SJSA1 (cell line): Measurements from ENCODE around the gene RNF111. TPM values are rescaled to one million over a fixed set of nuclear protein-coding genes. Genes with fewer than 3 reads are reported as not detected.

Experiments used
- DNase-seq, 2 experiments: peaks; one replicate each; pipeline ENCODE4 v3.0.0-alpha.2; 2015 to 2020; ENCODE audit warnings: low spot score in 2 of 2, low read depth in 1 of 2
- H3K27ac ChIP-seq: fragments of 250-450 bp; sonication (Bioruptor Pico); 2 replicates; pipeline ENCODE4 v1.5.1; 2020; ENCODE audit warnings: mild to moderate bottlenecking, moderate library complexity
- H3K27me3 ChIP-seq: fragments of 250-450 bp; sonication (Bioruptor Pico); replicated peaks from 2 replicates; pipeline ENCODE4 v1.5.1; 2020; ENCODE audit warnings: mild to moderate bottlenecking, moderate library complexity
- H3K36me3 ChIP-seq: fragments of 250-450 bp; sonication (Bioruptor Pico); 2 replicates; pipeline ENCODE4 v1.5.1; 2020; ENCODE audit warnings: mild to moderate bottlenecking
- H3K4me1 ChIP-seq: fragments of 250-450 bp; sonication (Bioruptor Pico); replicated peaks from 2 replicates; pipeline ENCODE4 v1.6.1; 2021; ENCODE audit warnings: mild to moderate bottlenecking
- H3K4me3 ChIP-seq: fragments of 250-450 bp; sonication (Bioruptor Pico); 2 replicates; pipeline ENCODE4 v1.5.1; 2020; ENCODE audit warnings: mild to moderate bottlenecking
- H3K9me3 ChIP-seq: fragments of 250-450 bp; sonication (Bioruptor Pico); replicated peaks from 2 replicates; pipeline ENCODE4 v1.5.1; 2020; ENCODE audit warnings: mild to moderate bottlenecking
- total RNA-seq: library from RNA; depleted of rRNA; stranded (reverse); fragments of >200 nt; shearing (Covaris generic); gene quantifications from 2 replicates; pipeline ENCODE4 v1.2.3, GENCODE V29; 2014

Gene RNF111
- total RNA-seq, 1 experiment from 2014 or later: 17.7 TPM

DNA sequence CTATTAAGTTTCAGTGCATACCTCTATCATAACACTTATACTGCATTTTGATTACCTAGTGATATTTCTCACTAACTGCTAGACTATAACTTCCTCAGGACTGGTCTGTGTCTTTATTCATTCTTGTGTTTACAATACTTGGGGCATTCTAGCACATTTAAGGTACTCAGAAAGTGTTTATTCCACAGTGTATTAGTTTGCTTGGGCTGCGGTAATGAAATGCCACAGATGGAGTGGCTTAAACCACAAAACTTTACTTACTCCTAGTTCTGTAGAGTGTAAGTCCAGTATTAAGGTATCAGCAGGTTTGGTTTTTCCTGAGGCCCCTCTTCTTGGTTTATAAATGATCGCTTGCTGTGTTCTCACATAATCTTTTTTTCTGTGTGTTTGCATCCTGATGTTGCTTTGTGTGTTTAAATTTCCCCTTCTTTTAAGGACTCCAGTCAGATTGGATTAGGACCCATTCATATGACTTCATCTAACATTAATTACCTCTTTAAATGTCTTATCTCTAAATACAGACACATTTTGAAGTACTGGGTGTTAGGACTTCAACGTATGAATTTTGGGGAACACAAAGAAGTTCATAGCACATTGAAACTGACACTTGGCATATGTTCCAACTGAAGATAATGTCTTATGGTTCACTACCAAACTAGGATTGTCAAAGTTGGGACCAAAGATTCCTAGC is 23.9 kb downstream of the RNF111 start:
- no peaks in the 10 kb centered on the region for H3K4me1 ChIP-seq
- no peaks in the 10 kb centered on the region for H3K9me3 ChIP-seq
- H3K27me3 ChIP-seq: no peaks in the 10 kb centered on the region
- H3K4me3 ChIP-seq: no peak overlapping the region
- peak in 1 of 2 experiments; percentile 15 for DNase-seq
- H3K36me3 ChIP-seq: peaks cover 2% of the 10 kb centered on the region
- no peak overlapping the region for H3K27ac ChIP-seq

DNA sequence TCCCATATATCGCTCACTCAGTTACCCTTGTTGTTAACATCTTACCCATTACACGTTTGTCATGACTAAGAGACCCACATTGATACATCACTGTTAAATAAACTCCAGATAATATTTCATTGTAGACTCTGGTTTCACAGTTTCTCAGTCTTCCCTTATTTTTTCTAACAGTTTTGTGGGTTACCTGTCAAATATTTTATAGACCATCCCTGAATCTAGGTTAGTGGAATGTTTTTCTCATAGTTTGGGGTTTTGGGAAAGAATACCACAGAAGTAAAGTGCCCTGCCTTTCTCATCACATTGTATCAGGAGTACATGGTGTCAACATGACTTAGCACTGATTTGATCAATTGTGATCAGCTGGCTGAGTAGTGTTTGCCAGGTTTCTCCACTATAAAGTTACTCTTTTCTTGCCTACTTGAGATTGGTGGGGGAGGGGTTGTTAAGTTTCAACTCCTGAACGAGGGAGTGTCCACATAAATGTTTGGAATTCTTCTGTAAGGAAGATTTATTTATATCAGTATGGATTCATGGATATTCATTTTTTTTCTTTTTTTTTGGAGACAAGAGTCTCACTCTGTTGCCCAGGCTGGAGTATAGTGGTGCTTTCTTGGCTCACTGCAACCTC is 25.9 kb downstream of the RNF111 start:
- Histone ChIP-seq H3K36me3 (peaks cover 5% of the 10 kb centered on the region; the same call in 1 of the 2 replicates), H3K27me3 (no peaks in the 10 kb centered on the region), H3K9me3 (no peaks in the 10 kb centered on the region), H3K27ac (no peak overlapping the region), H3K4me1 (no peaks in the 10 kb centered on the region), H3K4me3 (no peak overlapping the region)
- DNase-seq: no peak

DNA sequence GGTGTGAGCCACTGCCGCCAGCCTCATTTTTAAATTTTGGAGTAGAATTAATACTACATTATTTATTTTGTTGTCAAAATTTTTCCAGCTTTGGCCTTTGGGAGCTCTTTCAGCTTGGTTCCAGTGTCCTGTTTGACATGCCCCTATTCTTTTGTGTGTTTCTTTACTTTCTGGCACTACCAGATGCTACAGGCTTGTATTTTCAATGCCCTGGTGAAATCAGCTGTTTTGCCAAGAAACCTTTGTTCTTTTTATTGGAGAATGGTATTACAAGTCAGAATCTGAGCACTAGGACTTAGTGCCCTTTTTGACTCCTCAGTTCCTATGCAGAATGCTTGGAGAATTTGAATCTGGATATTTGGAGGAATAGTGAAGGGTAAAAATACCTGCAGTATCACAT is 26.6 kb downstream of the RNF111 start:
- H3K9me3 ChIP-seq: no peaks in the 10 kb centered on the region
- no peak for DNase-seq
- H3K27ac ChIP-seq: no peak overlapping the region
- H3K27me3 ChIP-seq: no peaks in the 10 kb centered on the region
- peaks cover 5% of the 10 kb centered on the region; the same call in 1 of the 2 replicates for H3K36me3 ChIP-seq
- no peak overlapping the region for H3K4me3 ChIP-seq
- H3K4me1 ChIP-seq: no peaks in the 10 kb centered on the region

DNA sequence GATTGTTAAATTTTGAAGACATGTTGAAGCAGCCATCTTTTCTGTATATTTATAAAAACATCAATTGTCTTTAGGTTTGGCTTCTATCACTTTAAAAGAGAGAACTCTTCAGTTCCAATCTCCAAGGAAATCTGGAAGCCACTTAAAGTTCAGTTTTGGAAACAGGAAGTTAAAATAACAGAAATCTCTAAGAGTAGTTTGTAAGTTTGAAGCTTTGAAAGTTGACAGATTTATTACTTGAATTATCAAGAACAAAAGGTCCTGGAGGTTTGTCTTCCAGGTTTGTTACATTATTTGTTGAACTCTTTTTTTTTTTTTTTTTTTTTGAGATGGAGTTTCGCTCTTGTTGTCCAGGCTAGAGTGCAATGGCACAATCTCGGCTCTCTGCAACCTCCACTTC is 30.0 kb downstream of the RNF111 start:
- Histone ChIP-seq H3K36me3 (peaks cover 12% of the 10 kb centered on the region), H3K4me3 (no peak overlapping the region), H3K4me1 (no peaks in the 10 kb centered on the region), H3K27ac (no peak overlapping the region), H3K9me3 (no peaks in the 10 kb centered on the region), H3K27me3 (no peaks in the 10 kb centered on the region)
- DNase-seq: no peak

DNA sequence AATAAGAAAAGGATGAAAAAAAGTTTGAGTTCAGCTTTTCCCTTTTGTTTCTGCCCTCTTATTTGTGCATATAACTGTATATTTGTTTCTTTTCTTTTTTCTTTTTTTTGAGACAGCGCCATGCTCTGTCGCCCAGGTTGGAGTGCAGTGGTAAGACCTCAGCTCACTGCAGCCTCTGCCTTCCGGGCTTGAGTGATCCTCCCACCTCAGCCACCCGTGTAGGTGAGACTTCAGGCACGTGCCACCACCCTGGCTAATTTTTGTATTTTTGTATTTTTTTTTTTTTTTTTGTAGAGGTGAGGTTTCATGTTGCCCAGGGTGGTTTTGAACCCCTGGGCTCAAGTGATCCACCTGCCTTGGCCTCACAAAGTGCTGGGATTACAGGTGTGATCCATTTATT is 31.4 kb downstream of the RNF111 start:
- Histone ChIP-seq H3K4me1 (no peaks in the 10 kb centered on the region), H3K36me3 (peaks cover 16% of the 10 kb centered on the region), H3K9me3 (no peaks in the 10 kb centered on the region), H3K27me3 (no peaks in the 10 kb centered on the region), H3K4me3 (no peak overlapping the region), H3K27ac (no peak overlapping the region)
- no peak for DNase-seq

DNA sequence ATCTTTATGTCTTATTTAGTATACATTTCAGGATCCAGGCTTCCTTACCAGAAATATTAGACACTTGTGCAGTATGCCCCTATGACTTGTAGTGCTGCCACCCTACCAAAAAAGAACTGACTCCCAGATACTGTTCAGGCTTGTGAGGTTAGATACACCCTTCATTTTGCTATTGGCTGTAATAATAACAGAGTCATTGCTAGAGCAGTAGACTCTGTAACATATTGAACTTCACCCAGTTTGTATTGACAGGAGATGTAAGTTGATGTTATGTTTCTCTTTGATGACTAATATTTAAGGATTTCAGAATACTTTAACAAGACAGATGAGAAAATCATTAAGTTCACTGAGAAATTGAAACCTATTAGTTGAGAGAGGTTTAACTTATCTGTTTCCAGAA is 32.9 kb downstream of the RNF111 start:
- H3K9me3 ChIP-seq: no peaks in the 10 kb centered on the region
- H3K4me3 ChIP-seq: no peak overlapping the region
- no peak for DNase-seq
- no peaks in the 10 kb centered on the region for H3K4me1 ChIP-seq
- no peak overlapping the region for H3K27ac ChIP-seq
- no peaks in the 10 kb centered on the region for H3K27me3 ChIP-seq
- peaks cover 22% of the 10 kb centered on the region for H3K36me3 ChIP-seq

DNA sequence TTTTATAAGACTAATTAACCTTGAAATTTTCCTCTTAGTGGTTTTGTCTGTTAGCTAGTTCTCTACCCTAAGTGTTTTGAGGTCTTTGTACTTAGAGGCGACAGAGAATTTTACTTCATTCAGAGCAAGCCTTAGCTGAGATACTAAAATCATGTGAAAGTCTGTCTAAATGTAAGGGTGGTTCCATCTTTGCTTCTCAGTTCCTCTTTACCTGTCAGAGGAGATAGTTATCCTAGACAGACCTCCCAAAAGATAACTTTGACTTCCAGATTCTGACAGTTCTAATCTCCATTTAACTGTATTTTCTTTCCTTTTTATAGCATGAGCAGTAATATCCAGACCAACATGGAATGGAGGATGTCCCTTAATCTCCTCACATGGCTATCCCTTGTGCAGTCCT is 34.7 kb downstream of the RNF111 start:
- Histone ChIP-seq H3K27ac (no peak overlapping the region), H3K4me3 (no peak overlapping the region), H3K27me3 (no peaks in the 10 kb centered on the region), H3K36me3 (peaks cover 16% of the 10 kb centered on the region), H3K9me3 (no peaks in the 10 kb centered on the region), H3K4me1 (no peaks in the 10 kb centered on the region)
- DNase-seq: no peak

DNA sequence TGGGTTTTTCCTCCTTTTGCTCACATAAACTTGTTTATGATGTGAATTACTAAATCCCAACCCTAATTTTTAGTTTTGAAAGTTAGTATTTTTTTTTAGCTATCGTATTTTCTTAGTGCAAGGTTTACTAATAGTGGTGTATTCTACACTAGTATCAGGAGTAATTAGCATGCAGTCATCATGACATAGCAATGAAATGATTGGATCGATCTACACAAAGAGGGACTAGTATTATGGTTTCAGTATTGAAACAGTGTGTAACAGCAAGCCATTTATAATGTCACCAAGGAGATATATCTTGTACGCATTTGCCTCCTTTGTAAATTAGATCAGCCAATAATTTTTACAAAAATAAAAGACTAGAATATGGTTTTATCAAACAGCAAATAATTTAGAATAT is 38.7 kb downstream of the RNF111 start:
- peaks cover 24% of the 10 kb centered on the region for H3K36me3 ChIP-seq
- no peaks in the 10 kb centered on the region for H3K4me1 ChIP-seq
- no peaks in the 10 kb centered on the region for H3K9me3 ChIP-seq
- H3K27me3 ChIP-seq: no peaks in the 10 kb centered on the region
- H3K27ac ChIP-seq: no peak overlapping the region
- H3K4me3 ChIP-seq: no peak overlapping the region
- no peak for DNase-seq

DNA sequence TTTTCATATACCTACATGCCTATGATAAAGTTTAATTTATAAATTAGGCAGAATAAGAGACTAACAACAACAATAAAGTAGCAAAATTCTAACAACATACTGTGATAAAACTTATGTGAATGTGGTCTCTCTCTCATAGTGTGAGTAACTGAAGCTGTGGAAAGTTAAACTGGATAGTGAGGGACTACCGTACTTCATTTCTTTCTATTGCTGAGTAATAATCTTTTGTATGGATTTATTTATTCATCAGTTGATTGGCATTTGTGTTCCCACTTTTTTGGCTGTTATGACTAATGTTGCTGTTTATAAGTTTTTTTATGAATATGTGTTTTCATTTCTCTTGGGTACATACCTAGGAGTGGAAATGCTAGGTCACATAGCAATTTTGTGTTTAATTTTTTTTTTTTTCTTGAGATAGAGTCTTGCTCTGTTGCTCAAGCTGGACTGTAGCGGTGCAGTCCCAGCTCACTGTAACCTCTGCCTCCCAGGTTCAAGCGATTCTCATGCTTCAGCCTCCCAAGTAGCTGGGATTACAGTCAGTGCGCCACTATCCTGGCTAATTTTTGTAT is 41.0 kb downstream of the RNF111 start:
- DNase-seq: no peak
- Histone ChIP-seq H3K4me3 (no peak overlapping the region), H3K27ac (no peak overlapping the region), H3K4me1 (no peaks in the 10 kb centered on the region), H3K27me3 (no peaks in the 10 kb centered on the region), H3K36me3 (peaks cover 32% of the 10 kb centered on the region), H3K9me3 (no peaks in the 10 kb centered on the region)

DNA sequence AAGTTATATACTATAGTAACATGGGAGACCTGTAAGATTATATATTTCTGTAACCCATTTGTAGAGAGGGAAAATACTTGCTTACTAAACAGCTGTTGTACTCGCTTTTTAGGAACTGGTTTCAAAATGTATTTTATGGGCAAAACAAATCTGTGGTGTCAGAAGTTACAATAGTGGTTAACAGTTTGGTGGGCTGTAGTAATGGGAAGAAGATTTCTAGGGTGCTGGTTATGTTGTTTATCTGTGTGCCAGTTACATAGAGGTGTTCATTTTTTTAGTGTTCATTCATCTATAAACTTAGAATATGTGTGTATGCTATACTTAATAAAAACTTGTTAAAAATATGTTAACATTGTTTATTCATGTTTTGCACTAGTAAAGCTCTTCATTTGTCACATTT is 42.1 kb downstream of the RNF111 start:
- DNase-seq: no peak
- Histone ChIP-seq H3K27me3 (no peaks in the 10 kb centered on the region), H3K9me3 (no peaks in the 10 kb centered on the region), H3K4me3 (no peak overlapping the region), H3K36me3 (peaks cover 32% of the 10 kb centered on the region), H3K4me1 (no peaks in the 10 kb centered on the region), H3K27ac (no peak overlapping the region)

DNA sequence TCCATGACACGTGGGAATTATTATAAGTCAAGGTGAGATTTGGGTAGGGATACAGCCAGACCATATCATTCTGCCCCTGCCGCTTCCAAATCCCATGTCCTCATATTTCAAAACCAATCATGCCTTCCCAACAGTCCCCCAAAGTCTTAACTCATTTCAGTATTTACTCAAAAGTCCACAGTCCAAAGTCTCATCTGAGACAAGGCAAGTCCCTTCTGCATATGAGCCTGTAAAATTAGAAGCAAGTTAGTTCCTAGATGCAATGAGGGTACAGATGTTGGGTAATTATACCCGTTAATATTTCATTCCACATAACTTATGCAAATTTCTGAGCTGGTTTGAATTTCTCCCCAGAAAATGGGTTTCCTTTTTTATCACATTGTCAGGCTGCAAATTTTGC is 47.7 kb downstream of the RNF111 start:
- DNase-seq: no peak
- Histone ChIP-seq H3K27me3 (no peaks in the 10 kb centered on the region), H3K4me1 (no peaks in the 10 kb centered on the region), H3K36me3 (peaks cover 39% of the 10 kb centered on the region), H3K4me3 (no peak overlapping the region), H3K27ac (no peak overlapping the region), H3K9me3 (no peaks in the 10 kb centered on the region)

DNA sequence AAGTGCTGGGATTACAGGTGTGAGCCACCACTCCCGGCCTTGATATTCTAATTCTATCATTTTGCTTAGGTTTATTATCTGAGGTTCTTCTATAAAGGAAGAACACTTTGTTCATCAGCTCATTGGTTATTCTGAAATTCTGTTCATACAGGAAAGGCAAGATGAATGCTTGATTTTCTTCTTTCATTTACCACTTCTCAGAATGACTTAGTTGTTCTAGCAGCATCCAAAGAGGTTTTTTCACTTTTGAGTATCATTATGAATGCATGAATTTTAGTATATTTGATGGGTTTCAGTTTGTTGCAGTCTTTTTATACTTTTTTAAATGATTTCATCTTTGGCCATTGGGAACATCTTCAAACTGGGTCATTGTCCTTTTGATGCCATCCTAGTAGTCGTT is 51.8 kb downstream of the RNF111 start:
- Histone ChIP-seq H3K36me3 (peaks cover 18% of the 10 kb centered on the region), H3K27me3 (no peaks in the 10 kb centered on the region), H3K4me3 (no peak overlapping the region), H3K4me1 (no peaks in the 10 kb centered on the region), H3K9me3 (no peaks in the 10 kb centered on the region), H3K27ac (no peak overlapping the region)
- DNase-seq: no peak

DNA sequence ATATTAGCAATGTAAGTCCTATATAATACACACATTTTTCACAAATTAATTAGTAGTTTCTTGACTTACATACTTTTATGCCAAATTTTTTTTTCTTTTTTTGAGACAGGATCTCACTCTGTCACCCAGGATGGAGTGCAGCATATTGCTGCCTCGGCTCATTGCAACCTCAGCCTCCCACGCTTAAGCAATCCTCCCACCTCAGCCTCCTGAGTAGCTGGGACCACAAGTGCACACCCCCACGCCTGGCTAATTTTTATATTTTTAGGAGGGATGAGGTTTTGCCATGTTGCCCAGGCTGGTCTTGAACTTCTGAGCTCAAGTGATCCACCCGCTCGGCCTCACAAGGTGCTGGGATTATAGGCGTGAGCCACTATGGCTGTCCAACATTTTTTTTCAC is 54.6 kb downstream of the RNF111 start:
- Histone ChIP-seq H3K27me3 (no peaks in the 10 kb centered on the region), H3K4me1 (no peaks in the 10 kb centered on the region), H3K36me3 (peaks cover 17% of the 10 kb centered on the region), H3K9me3 (no peaks in the 10 kb centered on the region), H3K27ac (no peak overlapping the region), H3K4me3 (no peak overlapping the region)
- no peak for DNase-seq

DNA sequence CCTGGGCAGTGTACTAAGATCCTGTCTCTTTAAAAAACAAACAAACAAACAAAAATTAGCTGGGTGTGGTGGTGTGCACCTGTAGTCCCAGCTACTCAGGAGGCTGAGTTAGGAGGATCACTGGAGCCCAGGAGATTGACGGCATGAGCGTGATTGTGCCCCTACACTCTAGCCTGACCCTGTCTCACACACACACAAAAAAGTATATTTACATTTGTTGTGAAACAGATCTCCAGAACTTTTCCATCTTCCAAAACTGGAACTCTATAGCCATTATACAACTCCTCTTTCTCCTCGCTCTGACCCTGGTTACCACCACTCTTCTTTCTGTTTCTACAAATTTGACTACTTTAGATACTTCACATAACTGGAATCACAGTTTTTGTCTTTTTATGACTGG is 61.4 kb downstream of the RNF111 start:
- Histone ChIP-seq H3K27me3 (no peaks in the 10 kb centered on the region), H3K4me1 (no peaks in the 10 kb centered on the region), H3K36me3 (peaks cover 35% of the 10 kb centered on the region), H3K4me3 (no peak overlapping the region), H3K27ac (no peak overlapping the region), H3K9me3 (no peaks in the 10 kb centered on the region)
- no peak for DNase-seq
